GM23248 (cell line): Measurements from ENCODE around the gene P2RY10. TPM values are rescaled to one million over a fixed set of nuclear protein-coding genes. Genes with fewer than 3 reads are reported as not detected.

Experiments
- DNase-seq: peaks from one replicate; pipeline ENCODE4 v3.0.0-alpha.2; 2015
- H2AFZ ChIP-seq: fragments of 200-600 bp; sonication (generic); 2 replicates; pipeline ENCODE4 v1.6.1; 2016; ENCODE audit warnings: antibody characterized with exemption
- H3F3A ChIP-seq: fragments of 200-600 bp; sonication (generic); 2 replicates; pipeline ENCODE4 v1.6.1; 2016; ENCODE audit warnings: mild to moderate bottlenecking, antibody characterized with exemption, mixed run types; ENCODE audit not compliant: insufficient read depth
- H3K27ac ChIP-seq: fragments of 200-600 bp; sonication (generic); 2 replicates; pipeline ENCODE4 v1.5.1; 2016; ENCODE audit warnings: mild to moderate bottlenecking
- H3K27me3 ChIP-seq: fragments of 200-600 bp; sonication (generic); replicated peaks from 2 replicates; pipeline ENCODE4 v1.6.1; 2016; ENCODE audit warnings: mild to moderate bottlenecking; ENCODE audit not compliant: insufficient read depth
- H3K36me3 ChIP-seq: fragments of 200-600 bp; sonication (generic); 2 replicates; pipeline ENCODE4 v1.6.1; 2016; ENCODE audit warnings: low read depth, mild to moderate bottlenecking
- H3K4me1 ChIP-seq: fragments of 200-600 bp; sonication (generic); 2 replicates; pipeline ENCODE4 v1.6.1; 2016; ENCODE audit warnings: mild to moderate bottlenecking; ENCODE audit not compliant: insufficient read depth
- H3K4me2 ChIP-seq: fragments of 200-600 bp; sonication (generic); one replicate; pipeline ENCODE4 v1.6.1; 2016; ENCODE audit warnings: mild to moderate bottlenecking; ENCODE audit not compliant: unreplicated experiment
- H3K4me3 ChIP-seq: fragments of 200-600 bp; sonication (generic); 2 replicates; pipeline ENCODE4 v1.5.1; 2016; ENCODE audit warnings: mild to moderate bottlenecking
- H3K79me2 ChIP-seq: fragments of 200-600 bp; sonication (generic); 2 replicates; pipeline ENCODE4 v1.6.1; 2016; ENCODE audit warnings: mild to moderate bottlenecking; ENCODE audit not compliant: insufficient read depth
- H3K9ac ChIP-seq: fragments of 200-600 bp; sonication (generic); 2 replicates; pipeline ENCODE4 v1.6.1; 2016; ENCODE audit warnings: mild to moderate bottlenecking
- H3K9me2 ChIP-seq: fragments of 200-600 bp; sonication (generic); 2 replicates; pipeline ENCODE4 v1.6.1; 2016; ENCODE audit warnings: mixed run types, mild to moderate bottlenecking, moderate library complexity; ENCODE audit not compliant: insufficient read depth
- H3K9me3 ChIP-seq: fragments of 200-600 bp; sonication (generic); one replicate; pipeline ENCODE4 v1.6.1; 2017; ENCODE audit warnings: low read depth
- H4K20me1 ChIP-seq: fragments of 200-600 bp; sonication (generic); 2 replicates; pipeline ENCODE4 v1.6.0; 2016; ENCODE audit not compliant: insufficient read depth
- EZH2 ChIP-seq: fragments of 200-600 bp; sonication (generic); IDR thresholded peaks from 2 replicates; pipeline ENCODE4 v1.6.1; 2018; ENCODE audit warnings: antibody characterized with exemption, mild to moderate bottlenecking; ENCODE audit not compliant: insufficient read depth, poor library complexity, severe bottlenecking
- EZH2phosphoT487 ChIP-seq: fragments of 200-600 bp; sonication (generic); IDR thresholded peaks from 2 replicates; pipeline ENCODE4 v1.6.1; 2018; ENCODE audit warnings: antibody characterized with exemption, moderate library complexity, mild to moderate bottlenecking, low read depth; ENCODE audit not compliant: insufficient read depth
- WGBS, 2 experiments: methylation state at CpG; one replicate each; pipeline ENCODE4 v1.1.6; 2015 to 2017; ENCODE audit warnings: low lambda C conversion rate in 2 of 2, low coverage in 1 of 2; ENCODE audit errors: missing lambda C conversion rate in 2 of 2; 5-methylcytosine and 5-hydroxymethylcytosine counted together
- in situ Hi-C: fragments of 300-500 bp; cut with MboI; formaldehyde crosslinking; loops from 2 replicates; pipeline ENCODE4 v1.15.0; 2020
- polyA plus RNA-seq: library from polyadenylated mRNA; unstranded; fragments of >200 nt; fragmentation: Nextera tagmentation; extraction: Ambion mirVana; gene quantifications from 2 replicates; pipeline ENCODE4 v1.2.1, GENCODE V29; 2016
- total RNA-seq: library from RNA; depleted of rRNA; stranded (reverse); fragments of >200 nt; shearing (Covaris generic); gene quantifications from 2 replicates; pipeline ENCODE4 v1.2.3, GENCODE V29; 2014

P2RY10 gene
- total and polyA plus RNA-seq, 2 experiments from 2014 or later = not detected

DNA sequence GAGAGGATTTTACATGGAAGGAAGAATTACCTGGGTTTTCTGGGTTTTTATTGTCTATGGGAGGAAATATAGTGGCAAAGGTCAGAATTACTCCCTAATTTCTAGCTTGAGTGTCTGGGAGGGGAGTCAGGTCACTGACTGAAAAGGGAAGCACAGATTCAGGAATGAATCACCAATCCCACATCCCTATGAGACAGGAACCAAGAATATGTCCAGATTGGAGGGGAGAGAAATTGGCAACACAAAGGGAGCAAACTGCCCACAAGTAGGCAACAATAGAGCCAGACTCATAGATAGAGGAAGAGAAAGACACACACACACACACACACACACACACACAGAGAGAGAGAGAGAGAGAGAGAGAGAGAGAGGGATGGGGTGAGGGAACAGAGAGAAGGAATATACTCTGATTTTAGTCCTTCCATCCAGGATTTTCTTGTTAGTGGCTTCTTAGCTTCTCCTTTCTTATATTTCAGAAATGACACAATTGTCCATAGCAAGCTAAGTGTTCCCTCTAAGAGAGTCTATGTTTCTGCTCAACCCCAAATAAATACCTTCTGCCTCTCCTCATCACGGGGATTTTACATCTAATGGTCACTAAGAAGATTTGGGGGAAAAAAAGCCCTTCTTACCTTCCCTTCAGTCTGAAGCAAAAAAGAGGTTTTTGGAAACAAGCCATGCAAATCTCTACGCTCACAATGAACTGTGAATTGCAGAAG, 12.0 kb downstream of the P2RY10 start:
- no peaks in the 10 kb centered on the region for H4K20me1 ChIP-seq
- in situ Hi-C loops = no loop called here
- no peaks in the 10 kb centered on the region for H3F3A ChIP-seq
- no peaks in the 10 kb centered on the region for H3K36me3 ChIP-seq
- no peak overlapping the region for H3K27ac ChIP-seq
- 8 to 13% methylated on average over 2 of the region's 2 CpGs for WGBS, 2 experiments
- H2AFZ ChIP-seq = no peak overlapping the region
- no peaks in the 10 kb centered on the region for H3K9me2 ChIP-seq
- TF ChIP-seq EZH2phosphoT487 (no peak), EZH2 (no peak)
- H3K27me3 ChIP-seq = no peaks in the 10 kb centered on the region
- no peaks in the 10 kb centered on the region for H3K9me3 ChIP-seq
- H3K79me2 ChIP-seq = no peaks in the 10 kb centered on the region
- no peak overlapping the region for H3K4me3 ChIP-seq
- no peaks in the 10 kb centered on the region for H3K4me1 ChIP-seq
- no peak overlapping the region for H3K4me2 ChIP-seq
- DNase-seq = no peak
- no peak overlapping the region for H3K9ac ChIP-seq

DNA sequence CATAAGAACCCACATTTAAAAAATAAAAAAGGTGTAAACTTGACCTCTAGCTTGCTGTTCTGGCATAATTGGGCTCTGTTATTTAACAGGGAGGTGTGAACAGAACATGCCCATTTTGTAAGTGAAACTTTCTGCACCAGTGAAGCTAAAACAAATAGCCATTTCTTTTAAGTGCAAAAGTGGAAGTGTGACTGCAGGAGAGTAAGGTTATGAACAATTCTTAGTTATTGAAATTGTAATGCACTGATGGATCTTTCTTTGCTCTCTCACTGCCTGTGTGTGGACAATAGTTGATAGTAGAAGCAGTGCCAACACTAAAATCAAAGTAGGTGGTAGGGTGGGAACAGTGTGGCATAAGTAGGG, 12.6 kb downstream of the P2RY10 start:
- no peaks in the 10 kb centered on the region for H3K9me3 ChIP-seq
- no peaks in the 10 kb centered on the region for H3K79me2 ChIP-seq
- no peaks in the 10 kb centered on the region for H3K36me3 ChIP-seq
- no peaks in the 10 kb centered on the region for H3K27me3 ChIP-seq
- H3F3A ChIP-seq = no peaks in the 10 kb centered on the region
- no peak overlapping the region for H3K4me2 ChIP-seq
- no peaks in the 10 kb centered on the region for H4K20me1 ChIP-seq
- TF ChIP-seq EZH2phosphoT487 (no peak), EZH2 (no peak)
- no peak overlapping the region for H3K9ac ChIP-seq
- H3K9me2 ChIP-seq = no peaks in the 10 kb centered on the region
- no peak overlapping the region for H3K4me3 ChIP-seq
- DNase-seq = no peak
- H2AFZ ChIP-seq = no peak overlapping the region
- no peak overlapping the region for H3K27ac ChIP-seq
- in situ Hi-C loops = no loop called here
- H3K4me1 ChIP-seq = no peaks in the 10 kb centered on the region

DNA sequence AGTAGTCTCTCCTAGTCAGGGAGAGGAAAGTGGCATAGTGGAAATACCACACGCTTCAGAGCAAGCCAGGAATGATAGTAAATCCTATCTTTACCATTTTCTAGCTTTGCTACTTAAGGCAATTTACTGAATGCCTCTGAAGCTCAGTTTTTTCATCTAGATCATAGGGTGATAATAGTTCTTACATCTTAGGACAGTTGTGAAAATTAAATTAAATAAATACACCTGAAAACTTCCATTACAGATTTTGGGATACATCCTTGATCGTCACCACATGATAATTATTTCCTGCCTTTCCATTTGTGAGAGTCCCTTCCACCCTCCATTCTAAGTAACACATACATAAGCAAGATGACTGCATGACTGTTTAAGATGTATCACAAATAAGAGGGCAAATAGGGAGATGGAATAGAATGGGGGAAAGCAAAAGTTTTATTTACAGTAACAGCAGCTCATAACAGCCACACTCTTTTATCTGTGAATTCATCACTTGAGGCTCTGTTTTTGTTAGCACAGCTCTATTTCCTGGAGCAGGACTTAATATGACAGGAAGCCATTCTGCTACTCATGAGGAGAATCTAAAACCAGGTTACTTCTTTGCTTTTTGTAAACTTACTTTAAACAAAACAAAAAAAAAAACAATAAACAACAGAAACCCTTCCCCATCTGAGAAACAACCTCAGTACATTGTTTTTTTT, 13.4 kb downstream of the P2RY10 start:
- Histone ChIP-seq H3K9me3 (no peaks in the 10 kb centered on the region), H3K4me2 (no peak overlapping the region), H3K9me2 (no peaks in the 10 kb centered on the region), H3K36me3 (no peaks in the 10 kb centered on the region), H3K4me3 (no peak overlapping the region), H4K20me1 (no peaks in the 10 kb centered on the region), H3K9ac (no peak overlapping the region), H3K27me3 (no peaks in the 10 kb centered on the region), H3K27ac (no peak overlapping the region), H3F3A (no peaks in the 10 kb centered on the region), H3K4me1 (no peaks in the 10 kb centered on the region), H2AFZ (no peak overlapping the region), H3K79me2 (no peaks in the 10 kb centered on the region)
- 5 to 11% methylated on average over 2 of the region's 2 CpGs for WGBS, 2 experiments
- TF ChIP-seq EZH2phosphoT487 (no peak), EZH2 (no peak)
- in situ Hi-C loops = no loop called here
- no peak for DNase-seq

DNA sequence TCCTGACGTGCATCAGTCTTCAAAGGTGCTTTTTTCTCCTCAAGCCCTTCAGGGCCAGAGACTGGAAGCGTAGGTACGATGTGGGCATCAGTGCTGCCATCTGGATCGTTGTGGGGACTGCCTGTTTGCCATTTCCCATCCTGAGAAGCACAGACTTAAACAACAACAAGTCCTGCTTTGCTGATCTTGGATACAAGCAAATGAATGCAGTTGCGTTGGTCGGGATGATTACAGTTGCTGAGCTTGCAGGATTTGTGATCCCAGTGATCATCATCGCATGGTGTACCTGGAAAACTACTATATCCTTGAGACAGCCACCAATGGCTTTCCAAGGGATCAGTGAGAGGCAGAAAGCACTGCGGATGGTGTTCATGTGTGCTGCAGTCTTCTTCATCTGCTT, 15.7 kb downstream of the P2RY10 start:
- H3K36me3 ChIP-seq = no peaks in the 10 kb centered on the region
- in situ Hi-C loops = no loop called here
- H2AFZ ChIP-seq = no peak overlapping the region

More for the DNA sequence above, 15.7 kb downstream of the P2RY10 start:
- no peak overlapping the region for H3K9ac ChIP-seq
- no peaks in the 10 kb centered on the region for H3K79me2 ChIP-seq
- no peak overlapping the region for H3K4me3 ChIP-seq
- no peak for DNase-seq
- no peaks in the 10 kb centered on the region for H3F3A ChIP-seq
- no peaks in the 10 kb centered on the region for H3K27me3 ChIP-seq
- H3K9me2 ChIP-seq = no peaks in the 10 kb centered on the region
- TF ChIP-seq EZH2 (no peak), EZH2phosphoT487 (no peak)
- H4K20me1 ChIP-seq = no peaks in the 10 kb centered on the region
- no peak overlapping the region for H3K4me2 ChIP-seq
- no peak overlapping the region for H3K27ac ChIP-seq
- no peaks in the 10 kb centered on the region for H3K4me1 ChIP-seq
- H3K9me3 ChIP-seq = no peaks in the 10 kb centered on the region
- 21 to 42% methylated on average over 8 of the region's 8 CpGs for WGBS, 2 experiments
